Measurements from ENCODE around the gene TLE4. TPM values are rescaled to one million over a fixed set of nuclear protein-coding genes. Genes with fewer than 3 reads are reported as not detected.

Gene TLE4
- polyA plus RNA-seq, 1 donor (not counting 4 experiments of a cell fraction or from before 2014, with no cell fraction given) = 14.7 TPM

DNA sequence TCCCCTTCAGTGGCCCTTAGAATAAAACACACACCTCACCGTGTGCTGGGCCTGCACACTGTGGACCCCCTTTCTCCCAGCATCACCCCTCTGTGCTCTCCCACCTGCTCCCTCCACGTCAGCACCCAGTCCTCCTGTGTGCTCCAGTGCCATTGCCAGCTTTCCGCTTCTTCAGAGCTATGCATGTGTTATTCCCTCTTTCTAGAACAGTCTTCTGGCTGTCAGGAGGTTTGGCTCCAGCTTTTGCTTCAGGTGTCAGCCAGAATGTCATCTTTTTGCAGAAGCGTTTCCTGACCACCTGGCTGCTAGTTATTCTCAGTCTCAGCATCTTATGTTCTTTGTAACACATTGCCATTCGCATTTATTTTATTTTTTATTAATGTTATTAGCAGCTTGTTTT lies 119.7 kb downstream of the TLE4 start:
- peaks cover 0 to 1% of the 10 kb centered on the region in 2 experiments for H3K36me3 ChIP-seq (ENCODE audit: control insufficient read depth in 2 of 2, extremely low read depth in 1 of 2, insufficient read depth in 2 of 2, low read length in 2 of 2)
- FAIRE-seq (no peak), DNase-seq (ENCODE audit: low read depth, low spot score) (no peak)
- H3K9me3 ChIP-seq (ENCODE audit: control insufficient read depth, low read depth, low read length) = no peaks in the 10 kb centered on the region
- H2AFZ ChIP-seq (ENCODE audit: control insufficient read depth, low read length) = no peak overlapping the region
- no peak overlapping the region for H3K9ac ChIP-seq (ENCODE audit: control insufficient read depth, extremely low read depth, insufficient read depth, low read length)
- H3K27ac ChIP-seq (ENCODE audit: control insufficient read depth, insufficient read depth, low read length) = no peak overlapping the region
- H4K20me1 ChIP-seq (ENCODE audit: control insufficient read depth, extremely low read depth, insufficient read depth, low read length) = no peaks in the 10 kb centered on the region
- no peak overlapping the region for H3K4me3 ChIP-seq (ENCODE audit: control insufficient read depth in 2 of 3, extremely low read depth in 1 of 3, insufficient read depth in 2 of 3, low read depth in 1 of 3, low read length in 3 of 3)
- H3K4me2 ChIP-seq (ENCODE audit: control insufficient read depth, extremely low read depth, insufficient read depth, low read depth, low read length) = no peak overlapping the region
- H3K4me1 ChIP-seq (ENCODE audit: control insufficient read depth, extremely low read depth, insufficient read depth, low read length) = peaks cover 2% of the 10 kb centered on the region
- H3K27me3 ChIP-seq (ENCODE audit: control insufficient read depth, extremely low read depth, insufficient read depth, low read length) = no peaks in the 10 kb centered on the region
- TF ChIP-seq, protein P1, sequence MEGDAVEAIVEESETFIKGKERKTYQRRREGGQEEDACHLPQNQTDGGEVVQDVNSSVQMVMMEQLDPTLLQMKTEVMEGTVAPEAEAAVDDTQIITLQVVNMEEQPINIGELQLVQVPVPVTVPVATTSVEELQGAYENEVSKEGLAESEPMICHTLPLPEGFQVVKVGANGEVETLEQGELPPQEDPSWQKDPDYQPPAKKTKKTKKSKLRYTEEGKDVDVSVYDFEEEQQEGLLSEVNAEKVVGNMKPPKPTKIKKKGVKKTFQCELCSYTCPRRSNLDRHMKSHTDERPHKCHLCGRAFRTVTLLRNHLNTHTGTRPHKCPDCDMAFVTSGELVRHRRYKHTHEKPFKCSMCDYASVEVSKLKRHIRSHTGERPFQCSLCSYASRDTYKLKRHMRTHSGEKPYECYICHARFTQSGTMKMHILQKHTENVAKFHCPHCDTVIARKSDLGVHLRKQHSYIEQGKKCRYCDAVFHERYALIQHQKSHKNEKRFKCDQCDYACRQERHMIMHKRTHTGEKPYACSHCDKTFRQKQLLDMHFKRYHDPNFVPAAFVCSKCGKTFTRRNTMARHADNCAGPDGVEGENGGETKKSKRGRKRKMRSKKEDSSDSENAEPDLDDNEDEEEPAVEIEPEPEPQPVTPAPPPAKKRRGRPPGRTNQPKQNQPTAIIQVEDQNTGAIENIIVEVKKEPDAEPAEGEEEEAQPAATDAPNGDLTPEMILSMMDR (optimal IDR thresholded peaks at IDR 0.05 in 1 of 3, IDR thresholded peaks at IDR 0.05 in 1 of 3, conservative IDR thresholded peaks at IDR 0.05 in 1 of 3; ENCODE audit: extremely low read depth in 1 of 3, insufficient read depth in 2 of 3, low read length in 3 of 3) = no peak
- TF ChIP-seq EZH2 (IDR thresholded peaks at IDR 0.05; ENCODE audit: low read length) = no peak
- no peaks in the 10 kb centered on the region for H3K79me2 ChIP-seq (ENCODE audit: control insufficient read depth, insufficient read depth, low read length)
- dilution Hi-C loops (cut with MboI; ENCODE audit: extremely low pct_ligation_motif_present, low sequenced_read_pairs) = loop anchor here (25.0 kb wide), 1 partner anchor 96 kb away; no protein-coding TSS in a partner anchor
- no peaks in the 10 kb centered on the region for H3K9me1 ChIP-seq (ENCODE audit: control insufficient read depth, extremely low read depth, insufficient read depth, low read length)

- no peaks in the 10 kb centered on the region for H3K36me3 ChIP-seq (ENCODE audit: control insufficient read depth in 2 of 2, extremely low read depth in 1 of 2, insufficient read depth in 2 of 2, low read length in 2 of 2)
- TF ChIP-seq EZH2 (IDR thresholded peaks at IDR 0.05; ENCODE audit: low read length) = no peak
- TF ChIP-seq, protein P1 (optimal IDR thresholded peaks at IDR 0.05 in 1 of 3, IDR thresholded peaks at IDR 0.05 in 1 of 3, conservative IDR thresholded peaks at IDR 0.05 in 1 of 3; ENCODE audit: extremely low read depth in 1 of 3, insufficient read depth in 2 of 3, low read length in 3 of 3) = no peak
- H3K4me2 ChIP-seq (ENCODE audit: control insufficient read depth, extremely low read depth, insufficient read depth, low read depth, low read length) = no peak overlapping the region
- FAIRE-seq (no peak), DNase-seq (ENCODE audit: low read depth, low spot score) (no peak)
- no peaks in the 10 kb centered on the region for H4K20me1 ChIP-seq (ENCODE audit: control insufficient read depth, extremely low read depth, insufficient read depth, low read length)
- no peak overlapping the region for H3K27ac ChIP-seq (ENCODE audit: control insufficient read depth, insufficient read depth, low read length)
- H3K4me1 ChIP-seq (ENCODE audit: control insufficient read depth, extremely low read depth, insufficient read depth, low read length) = no peaks in the 10 kb centered on the region
- no peak overlapping the region for H3K4me3 ChIP-seq (ENCODE audit: control insufficient read depth in 2 of 3, extremely low read depth in 1 of 3, insufficient read depth in 2 of 3, low read depth in 1 of 3, low read length in 3 of 3)
- no peaks in the 10 kb centered on the region for H3K9me1 ChIP-seq (ENCODE audit: control insufficient read depth, extremely low read depth, insufficient read depth, low read length)
- H3K27me3 ChIP-seq (ENCODE audit: control insufficient read depth, extremely low read depth, insufficient read depth, low read length) = no peaks in the 10 kb centered on the region
- dilution Hi-C loops (cut with MboI; ENCODE audit: extremely low pct_ligation_motif_present, low sequenced_read_pairs) = loop anchor here (25.0 kb wide), 1 partner anchor 94 kb away; no protein-coding TSS in a partner anchor
- no peaks in the 10 kb centered on the region for H3K9me3 ChIP-seq (ENCODE audit: control insufficient read depth, low read depth, low read length)
- H3K9ac ChIP-seq (ENCODE audit: control insufficient read depth, extremely low read depth, insufficient read depth, low read length) = no peak overlapping the region
- no peaks in the 10 kb centered on the region for H3K79me2 ChIP-seq (ENCODE audit: control insufficient read depth, insufficient read depth, low read length)
- no peak overlapping the region for H2AFZ ChIP-seq (ENCODE audit: control insufficient read depth, low read length)
Measured at GRCh38 chr9:79692857-79693571, 121.2 kb downstream of the TLE4 start.

All from keratinocyte (primary cell).